ENCODE data around the gene CCDC38.
A peak's percentile ranks its signal among the peaks of the same experiment; 100 is the strongest.

CCDC38 gene

GRCh38 chr12:95943330-95943842 is 972 bp upstream of the CCDC38 start, which contains the start of gene AMDHD1:
TSS of gene AMDHD1 (plus strand) at chr12:95943331. CDS start at chr12:95943399, 68 bp downstream.
- Histone ChIP-seq H3K27ac (ENCODE audit: low read depth, low read length, poor library complexity, severe bottlenecking) (no peak within 1 kb of the TSS), H4K20me1 (ENCODE audit: insufficient read depth, low read length) (no peaks in the 10 kb centered on the region), H3K36me3 (ENCODE audit: insufficient read depth, low read length) (no peaks in the 10 kb centered on the region), H3K4me1 (ENCODE audit: insufficient read depth, low read length, severe bottlenecking) (peaks cover 11% of the 10 kb centered on the region), H2AFZ (ENCODE audit: low read length) (peak within 1 kb of the TSS; percentile 81), H3K9me3 (ENCODE audit: low read length) (no peaks in the 10 kb centered on the region), H3K9ac (ENCODE audit: low read length) (peak within 1 kb of the TSS; percentile 67), H3K4me3 (ENCODE audit: low read depth, low read length, poor library complexity, severe bottlenecking) (peak within 1 kb of the TSS; percentile 66), H3K27me3 (ENCODE audit: insufficient read depth, low read length) (no peaks in the 10 kb centered on the region), H3K4me2 (ENCODE audit: low read length) (peak within 1 kb of the TSS; percentile 91), H3K79me2 (ENCODE audit: insufficient read depth, low read length) (no peaks in the 10 kb centered on the region), H3K9me2 (ENCODE audit: low read depth, low read length) (no peaks in the 10 kb centered on the region), H3F3A (ENCODE audit: insufficient read depth, low read length) (peaks cover 10% of the 10 kb centered on the region; the same call in 1 of the 2 replicates)
- peak; percentile 30; the same call in 1 of the 2 replicates for TF ChIP-seq CTCF (IDR thresholded peaks at IDR 0.05; ENCODE audit: low read length)
- TF ChIP-seq EZH2 (IDR thresholded peaks at IDR 0.05; ENCODE audit: borderline replicate concordance, low read length): no peak

DNA sequence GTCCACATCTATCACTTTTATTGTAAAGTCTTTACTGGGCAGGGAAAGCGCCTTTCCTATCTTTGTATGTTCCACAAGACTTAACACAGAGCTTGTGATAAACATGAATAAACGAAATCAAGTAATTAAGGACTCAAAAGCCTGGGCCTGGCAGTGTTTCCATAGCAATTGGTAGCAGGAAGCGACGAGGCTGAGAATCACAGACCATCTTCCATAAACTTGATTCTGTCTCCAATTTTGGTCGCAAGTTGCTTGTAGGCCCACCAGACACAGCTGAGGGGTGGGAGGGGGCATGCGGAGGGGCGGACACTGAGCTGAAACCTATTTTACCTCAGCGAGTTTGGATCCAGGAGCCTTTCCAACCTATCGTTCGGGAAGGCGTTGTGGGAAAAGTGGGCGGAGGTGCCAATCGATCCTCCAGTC is 302 bp downstream of the CCDC38 start:
- Histone ChIP-seq H3F3A (ENCODE audit: insufficient read depth, low read length) (peaks cover 10% of the 10 kb centered on the region; the same call in 1 of the 2 replicates), H3K9me3 (ENCODE audit: low read length) (no peaks in the 10 kb centered on the region), H3K4me3 (ENCODE audit: low read depth, low read length, poor library complexity, severe bottlenecking) (peak overlapping the region; percentile 66), H3K36me3 (ENCODE audit: insufficient read depth, low read length) (no peaks in the 10 kb centered on the region), H3K27ac (ENCODE audit: low read depth, low read length, poor library complexity, severe bottlenecking) (no peak overlapping the region), H4K20me1 (ENCODE audit: insufficient read depth, low read length) (no peaks in the 10 kb centered on the region), H3K79me2 (ENCODE audit: insufficient read depth, low read length) (no peaks in the 10 kb centered on the region), H3K27me3 (ENCODE audit: insufficient read depth, low read length) (no peaks in the 10 kb centered on the region), H3K9ac (ENCODE audit: low read length) (peak overlapping the region; percentile 67), H3K9me2 (ENCODE audit: low read depth, low read length) (no peaks in the 10 kb centered on the region), H3K4me1 (ENCODE audit: insufficient read depth, low read length, severe bottlenecking) (peaks cover 11% of the 10 kb centered on the region), H3K4me2 (ENCODE audit: low read length) (peak overlapping the region; percentile 91), H2AFZ (ENCODE audit: low read length) (peak overlapping the region; percentile 38)
- TF ChIP-seq EZH2 (IDR thresholded peaks at IDR 0.05; ENCODE audit: borderline replicate concordance, low read length): no peak
- no peak for TF ChIP-seq CTCF (IDR thresholded peaks at IDR 0.05; ENCODE audit: low read length)

GRCh38 chr12:95940514-95940913 is 1.9 kb downstream of the CCDC38 start:
- Histone ChIP-seq H3K79me2 (ENCODE audit: insufficient read depth, low read length) (no peaks in the 10 kb centered on the region), H3K36me3 (ENCODE audit: insufficient read depth, low read length) (no peaks in the 10 kb centered on the region), H3K9ac (ENCODE audit: low read length) (no peak overlapping the region), H3K4me2 (ENCODE audit: low read length) (no peak overlapping the region), H3K9me3 (ENCODE audit: low read length) (no peaks in the 10 kb centered on the region), H2AFZ (ENCODE audit: low read length) (no peak overlapping the region), H3K9me2 (ENCODE audit: low read depth, low read length) (no peaks in the 10 kb centered on the region), H3K27ac (ENCODE audit: low read depth, low read length, poor library complexity, severe bottlenecking) (no peak overlapping the region), H3F3A (ENCODE audit: insufficient read depth, low read length) (peaks cover 10% of the 10 kb centered on the region; the same call in 1 of the 2 replicates), H3K4me3 (ENCODE audit: low read depth, low read length, poor library complexity, severe bottlenecking) (no peak overlapping the region), H3K27me3 (ENCODE audit: insufficient read depth, low read length) (no peaks in the 10 kb centered on the region), H3K4me1 (ENCODE audit: insufficient read depth, low read length, severe bottlenecking) (peaks cover 11% of the 10 kb centered on the region), H4K20me1 (ENCODE audit: insufficient read depth, low read length) (no peaks in the 10 kb centered on the region)
- TF ChIP-seq CTCF (IDR thresholded peaks at IDR 0.05; ENCODE audit: low read length): no peak
- no peak for TF ChIP-seq EZH2 (IDR thresholded peaks at IDR 0.05; ENCODE audit: borderline replicate concordance, low read length)
